ENCODE data around the gene ST6GALNAC4. TPM values are rescaled to one million over a fixed set of nuclear protein-coding genes. Genes with fewer than 3 reads are reported as not detected.

ST6GALNAC4 gene
- total and polyA plus RNA-seq, 9 of the 15 experiments (the other 6 are each of a cell fraction or from before 2014, with no cell fraction given), result 2.6 to 43.1 (median 15.4) TPM

- TF ChIP-seq TSHZ1 (CRISPR knock-in tag; IDR thresholded peaks at IDR 0.05) (no peak), ZNF512 (tag; IDR thresholded peaks at IDR 0.05) (no peak), BRD4 (IDR thresholded peaks at IDR 0.05) (no peak), ZNF707 (CRISPR knock-in tag; conservative IDR thresholded peaks at IDR 0.05) (no peak), USF1 (CRISPR knock-in tag; IDR thresholded peaks at IDR 0.05) (no peak), PATZ1 (CRISPR knock-in tag; IDR thresholded peaks at IDR 0.05; ENCODE audit: borderline replicate concordance) (0 out of 2 replicates have a peak, but pooled peaks have one; percentile 21), THAP12 (CRISPR knock-in tag; IDR thresholded peaks at IDR 0.05) (peak; percentile 50; the same call in 1 of the 2 replicates), MAFF (IDR thresholded peaks at IDR 0.05; ENCODE audit: low read length) (no peak)
Measured at GRCh38 chr9:127930231-127931091, 13.6 kb upstream of the ST6GALNAC4 start, which contains the start of gene PIP5KL1 (continued).
